ENCODE results near the gene TGFBI.

The TGFBI gene

GRCh38 chr5:136004436-136004835 is 24.4 kb upstream of the TGFBI start:
- DNase-seq: no peak

GRCh38 chr5:136005476-136005875 is 23.3 kb upstream of the TGFBI start:
- no peak for DNase-seq

GRCh38 chr5:136006164-136006563 is 22.6 kb upstream of the TGFBI start:
- DNase-seq: no peak

GRCh38 chr5:136006761-136007251 is 22.0 kb upstream of the TGFBI start:
- no peak for DNase-seq

GRCh38 chr5:136007271-136007670 is 21.5 kb upstream of the TGFBI start:
- DNase-seq: no peak

- DNase-seq: no peak
Observed at GRCh38 chr5:136011414-136012001, 17.3 kb upstream of the TGFBI start.

GRCh38 chr5:136012041-136012804 is 16.6 kb upstream of the TGFBI start:
- no peak for DNase-seq

GRCh38 chr5:136013559-136013958 is 15.2 kb upstream of the TGFBI start:
- DNase-seq: no peak

GRCh38 chr5:136014049-136015002 is 14.5 kb upstream of the TGFBI start:
- DNase-seq: no peak

GRCh38 chr5:136015003-136015375 is 13.8 kb upstream of the TGFBI start:
- no peak for DNase-seq

GRCh38 chr5:136015966-136016650 is 12.7 kb upstream of the TGFBI start:
- no peak for DNase-seq

GRCh38 chr5:136016945-136017530 is 11.8 kb upstream of the TGFBI start:
- no peak for DNase-seq

- DNase-seq: no peak
Observed at GRCh38 chr5:136018814-136019783, 9.7 kb upstream of the TGFBI start.

- no peak for DNase-seq
Observed at GRCh38 chr5:136020001-136020382, 8.8 kb upstream of the TGFBI start.

- DNase-seq: peak; percentile 52
Observed at GRCh38 chr5:136020383-136021015, 8.3 kb upstream of the TGFBI start.

GRCh38 chr5:136021016-136021405 is 7.8 kb upstream of the TGFBI start:
- no peak for DNase-seq

- DNase-seq: no peak
Observed at GRCh38 chr5:136022965-136023364, 5.8 kb upstream of the TGFBI start.

GRCh38 chr5:136023958-136024541 is 4.7 kb upstream of the TGFBI start:
- DNase-seq: no peak

GRCh38 chr5:136025900-136026299 is 2.9 kb upstream of the TGFBI start:
- DNase-seq: no peak

GRCh38 chr5:136026636-136027035 is 2.2 kb upstream of the TGFBI start:
- no peak for DNase-seq
